GM21825 (cell line): ENCODE data around the gene TCHH.

Experiments
- ATAC-seq: cut with Tn5 transposase; IDR thresholded peaks from one replicate; pipeline ENCODE4 v1.9.1; 2021; ENCODE audit warnings: mild to moderate bottlenecking, moderate library complexity; ENCODE audit not compliant: unreplicated experiment

The TCHH gene

GRCh38 chr1:152072311-152072710 lies 42.9 kb downstream of the TCHH start:
- no peak for ATAC-seq

GRCh38 chr1:152071123-152071522 lies 44.1 kb downstream of the TCHH start:
- ATAC-seq = no peak

- ATAC-seq = no peak
Measured at GRCh38 chr1:152067929-152068328, 47.3 kb downstream of the TCHH start.

- ATAC-seq = no peak
Measured at GRCh38 chr1:152067150-152067549, 48.1 kb downstream of the TCHH start.

- ATAC-seq = no peak
Measured at GRCh38 chr1:152061952-152062351, 53.3 kb downstream of the TCHH start.
